Activated CD4-positive, alpha-beta T cell treated with anti-CD3 and anti-CD28 coated beads for 36 hours (primary cell): ENCODE data around the gene TMEM273. TPM values are rescaled to one million over a fixed set of nuclear protein-coding genes. Genes with fewer than 3 reads are reported as not detected.
A peak's percentile ranks its signal among the peaks of the same experiment; 100 is the strongest.

ENCODE experiments used
- ATAC-seq: fragments of 200-7000 bp; cut with Tn5 transposase; one replicate; pipeline ENCODE4 v1.10.0; 2021; ENCODE audit warnings: mild to moderate bottlenecking, moderate library complexity
- CTCF ChIA-PET: fragments of 350-600 bp; sonication (Branson Sonifier 250); formaldehyde crosslinking; loops from one replicate; lab custom pipeline; 2021; ENCODE audit warnings: antibody characterized with exemption; lab: Charles Lee
- POLR2A ChIA-PET: fragments of 350-600 bp; sonication (Branson Sonifier 250); formaldehyde crosslinking; loops from one replicate; lab custom pipeline; 2021; ENCODE audit warnings: antibody characterized with exemption, inconsistent platforms; lab: Charles Lee
- DNase-seq: peaks from one replicate; pipeline ENCODE4 v3.0.0-alpha.2; 2020
- H3K27ac Mint-ChIP-seq: one replicate; pipeline ENCODE4 v1.8.0; 2021; ENCODE audit warnings: mixed read lengths
- H3K27me3 Mint-ChIP-seq: one replicate; pipeline ENCODE4 v1.8.0; 2021; ENCODE audit warnings: mixed read lengths
- H3K36me3 Mint-ChIP-seq: one replicate; pipeline ENCODE4 v1.8.0; 2021; ENCODE audit warnings: low read depth, mixed read lengths
- H3K4me1 Mint-ChIP-seq: one replicate; pipeline ENCODE4 v1.8.0; 2021; ENCODE audit warnings: mixed read lengths
- H3K4me3 Mint-ChIP-seq: one replicate; pipeline ENCODE4 v1.8.0; 2021; ENCODE audit warnings: mild to moderate bottlenecking, moderate library complexity, mixed read lengths
- H3K9me3 Mint-ChIP-seq: one replicate; pipeline ENCODE4 v1.8.0; 2021; ENCODE audit warnings: low read depth, mixed read lengths
- intact Hi-C, 2 experiments: fragments of 100-400 bp; cut with DNase I in 1 of 2; cut with micrococcal nuclease in 1 of 2; formaldehyde crosslinking; loops; one replicate each; pipeline versions ENCODE4 v1.14.2 to v1.15.1; 2022 to 2024; cut with DNase I, micrococcal nuclease
- total RNA-seq, 2 experiments: library from RNA; stranded (reverse); gene quantifications; one replicate each; pipeline ENCODE4 v1.2.3, GENCODE V29; 2021

TMEM273 gene
- total RNA-seq, 2 experiments from 2014 or later = 26.5 to 28.0 TPM

DNA sequence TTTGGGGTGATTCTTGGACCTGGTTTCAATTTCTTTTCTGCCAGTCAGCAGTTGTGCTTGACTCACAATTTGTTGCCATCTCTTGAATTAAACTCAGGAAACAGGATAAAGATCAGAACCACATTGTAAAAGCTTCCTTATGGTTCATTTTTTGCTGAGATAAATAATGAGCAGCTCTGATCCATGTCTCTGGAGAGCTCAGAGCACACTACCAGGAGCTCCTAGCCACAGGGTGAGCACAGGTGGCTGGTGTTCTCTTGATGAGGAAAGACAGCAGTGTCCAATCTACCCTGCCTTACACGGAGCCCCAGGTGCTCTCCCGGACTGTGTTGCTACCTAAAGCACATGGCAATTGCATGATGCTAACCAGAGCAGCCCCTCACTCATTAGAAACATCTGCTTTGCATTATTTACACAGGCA is 37.2 kb downstream of the TMEM273 start:
- no peak overlapping the region for H3K27ac Mint-ChIP-seq
- intact Hi-C loops = no loop called here
- H3K4me3 Mint-ChIP-seq = no peak overlapping the region
- ATAC-seq (no peak), DNase-seq (no peak)
- ChIA-PET POLR2A (no interaction called here), CTCF (interaction anchor here (0.6 kb wide), 1 partner anchor 8 kb away, joined by 3 read pairs; no protein-coding TSS in a partner anchor)
- H3K9me3 Mint-ChIP-seq = peaks cover 11% of the 10 kb centered on the region
- H3K36me3 Mint-ChIP-seq = no peaks in the 10 kb centered on the region
- no peaks in the 10 kb centered on the region for H3K4me1 Mint-ChIP-seq
- peaks cover 7% of the 10 kb centered on the region for H3K27me3 Mint-ChIP-seq

DNA sequence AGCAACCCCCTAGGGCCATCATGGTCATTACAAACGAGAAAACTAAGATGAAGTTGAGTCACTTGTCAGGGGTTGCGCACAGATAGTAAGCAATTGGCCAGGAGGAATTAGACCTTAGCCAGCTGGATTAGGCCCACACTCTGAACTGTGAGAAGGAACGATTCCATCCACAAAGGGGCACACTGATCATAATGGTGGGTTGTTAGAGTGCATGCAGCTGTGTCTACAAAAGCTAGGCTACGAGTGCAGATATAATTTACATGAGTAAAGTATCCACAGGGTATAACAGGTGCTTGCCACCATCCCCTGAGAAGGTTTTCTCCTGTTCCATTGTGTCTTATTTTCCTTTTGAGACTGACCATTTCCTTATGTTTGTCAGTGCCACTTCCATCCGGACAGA is 37.8 kb downstream of the TMEM273 start:
- ATAC-seq (no peak), DNase-seq (no peak)
- H3K4me3 Mint-ChIP-seq = no peak overlapping the region
- peaks cover 11% of the 10 kb centered on the region for H3K9me3 Mint-ChIP-seq
- intact Hi-C loops = no loop called here
- peaks cover 7% of the 10 kb centered on the region for H3K27me3 Mint-ChIP-seq
- ChIA-PET CTCF (no interaction called here), POLR2A (no interaction called here)
- H3K27ac Mint-ChIP-seq = no peak overlapping the region
- no peaks in the 10 kb centered on the region for H3K36me3 Mint-ChIP-seq
- H3K4me1 Mint-ChIP-seq = no peaks in the 10 kb centered on the region

DNA sequence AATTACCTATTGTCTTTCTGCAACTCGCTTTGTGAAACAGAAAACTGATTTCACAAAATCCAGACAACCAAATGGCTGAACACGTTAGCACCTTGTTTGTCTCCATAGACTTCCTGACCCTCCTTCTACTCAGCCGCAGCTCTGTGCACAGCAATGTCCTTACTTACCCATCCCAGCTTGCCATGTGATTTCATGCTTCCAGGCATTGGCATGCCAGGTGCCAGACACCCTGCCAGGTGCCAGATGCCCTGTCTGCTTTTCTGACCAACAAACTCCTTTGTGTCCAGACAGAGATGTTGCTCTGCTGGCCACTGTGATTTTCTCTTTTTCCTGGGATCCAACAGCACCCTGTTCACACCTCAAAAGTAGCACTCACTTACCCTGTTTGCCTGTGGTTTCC is 38.3 kb downstream of the TMEM273 start:
- H3K4me1 Mint-ChIP-seq = no peaks in the 10 kb centered on the region
- ChIA-PET POLR2A (no interaction called here), CTCF (no interaction called here)
- no peak overlapping the region for H3K27ac Mint-ChIP-seq
- DNase-seq (no peak), ATAC-seq (no peak)
- peaks cover 11% of the 10 kb centered on the region for H3K9me3 Mint-ChIP-seq
- peaks cover 7% of the 10 kb centered on the region for H3K27me3 Mint-ChIP-seq
- no peak overlapping the region for H3K4me3 Mint-ChIP-seq
- intact Hi-C loops = no loop called here
- no peaks in the 10 kb centered on the region for H3K36me3 Mint-ChIP-seq

DNA sequence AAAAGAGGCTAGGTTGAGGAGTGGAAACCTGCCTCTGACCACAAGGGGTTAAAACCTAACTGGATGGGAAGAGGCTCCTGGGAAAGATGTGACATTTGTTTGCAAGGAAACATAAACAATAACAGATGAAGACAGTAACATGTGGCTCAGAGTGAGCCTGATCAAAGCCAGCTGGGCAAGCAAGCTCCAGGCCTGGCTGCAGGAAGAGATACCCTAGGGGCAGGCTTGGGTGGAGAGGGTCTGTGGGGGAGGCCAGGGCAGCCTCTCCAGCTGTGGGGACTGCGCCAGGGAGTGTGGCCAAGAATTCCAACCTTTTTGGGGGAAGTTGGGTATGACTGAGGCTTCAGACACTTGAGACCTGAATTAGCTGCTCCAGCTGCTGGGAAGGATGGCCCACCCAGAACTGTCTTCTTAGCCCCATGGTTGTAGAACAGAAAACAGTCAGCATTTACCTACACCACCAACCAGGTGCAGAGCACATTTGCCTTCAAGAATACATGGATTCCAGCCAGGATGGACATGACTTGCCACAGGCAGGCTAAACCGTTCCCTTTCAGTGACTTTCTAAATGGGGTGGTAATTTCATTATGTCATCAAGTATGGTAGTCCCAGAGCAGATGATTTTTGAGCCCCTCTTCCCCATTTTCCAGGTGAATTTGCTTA is 44.0 kb downstream of the TMEM273 start:
- Mint-ChIP-seq H3K4me1 (no peaks in the 10 kb centered on the region), H3K27ac (no peak overlapping the region), H3K4me3 (no peak overlapping the region), H3K36me3 (no peaks in the 10 kb centered on the region), H3K9me3 (peaks cover 11% of the 10 kb centered on the region), H3K27me3 (peaks cover 4% of the 10 kb centered on the region)
- ChIA-PET POLR2A (no interaction called here), CTCF (interaction anchor here (0.6 kb wide), 1 partner anchor 423 kb away, joined by 3 read pairs; no protein-coding TSS in a partner anchor)
- DNase-seq (no peak), ATAC-seq (no peak)
- intact Hi-C loops = no loop called here

DNA sequence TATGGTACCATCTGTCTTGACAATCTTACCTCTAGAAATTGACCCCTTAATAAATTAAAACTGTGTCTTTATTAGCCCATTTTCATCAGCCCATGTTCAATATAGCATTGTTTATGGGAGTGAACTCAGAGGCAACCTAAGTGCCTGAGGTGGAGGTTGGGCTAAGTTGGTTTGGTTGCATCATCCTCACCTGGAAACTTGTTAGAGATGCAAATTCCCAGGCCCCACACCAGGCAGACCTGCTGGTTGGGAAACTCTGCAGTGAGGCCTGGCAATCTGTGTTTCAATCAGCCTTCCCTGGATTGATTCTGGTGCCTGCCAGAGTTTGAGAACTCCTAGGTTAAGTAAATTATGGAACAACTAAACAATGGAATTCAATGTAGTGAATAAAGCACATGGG is 44.9 kb downstream of the TMEM273 start:
- Mint-ChIP-seq H3K4me3 (no peak overlapping the region), H3K27me3 (peaks cover 2% of the 10 kb centered on the region), H3K27ac (no peak overlapping the region), H3K9me3 (peaks cover 7% of the 10 kb centered on the region), H3K4me1 (no peaks in the 10 kb centered on the region), H3K36me3 (no peaks in the 10 kb centered on the region)
- ChIA-PET POLR2A (no interaction called here), CTCF (interaction anchor here (1.2 kb wide), 1 partner anchor 8 kb away, joined by 3 read pairs; no protein-coding TSS in a partner anchor)
- no peak for ATAC-seq
- intact Hi-C loops = no loop called here
- DNase-seq = no peak

DNA sequence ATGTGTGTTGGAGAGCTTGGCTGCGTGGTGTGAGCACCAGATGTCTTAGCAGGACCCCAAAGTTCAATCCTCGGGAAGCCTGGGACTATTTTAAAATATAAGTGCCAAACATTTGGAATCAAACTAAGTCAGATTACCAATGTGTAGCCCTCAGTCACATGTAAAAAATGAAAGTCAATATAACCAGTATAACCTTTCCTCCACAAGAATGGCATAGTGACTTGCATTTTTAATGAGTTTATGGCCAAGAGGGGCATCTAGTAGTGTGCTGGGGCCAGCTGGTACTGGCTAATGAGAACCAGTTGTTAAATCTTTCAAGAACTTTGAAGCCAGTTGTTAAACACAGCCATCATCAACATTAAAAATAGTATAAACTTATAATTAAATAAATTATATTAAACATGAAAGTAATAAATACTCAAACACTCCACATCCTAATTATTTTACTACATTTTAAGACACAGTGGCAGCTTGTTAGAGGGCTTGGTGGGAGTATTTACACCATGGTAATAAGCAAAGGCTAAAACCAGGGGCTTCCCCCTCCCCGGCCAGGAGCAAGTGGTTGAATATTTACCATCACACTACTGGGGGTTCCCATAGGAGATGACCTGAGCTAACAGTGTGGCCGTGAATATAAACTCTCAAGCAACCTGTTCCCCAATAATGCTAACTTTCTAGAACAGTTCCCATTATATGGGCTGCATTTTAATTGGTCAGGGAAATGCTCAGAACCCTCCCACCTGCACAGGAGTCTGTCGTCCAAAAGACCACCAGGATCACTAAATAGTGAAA is 46.5 kb downstream of the TMEM273 start:
- no peaks in the 10 kb centered on the region for H3K36me3 Mint-ChIP-seq
- ATAC-seq (no peak), DNase-seq (no peak)
- H3K4me1 Mint-ChIP-seq = no peaks in the 10 kb centered on the region
- CTCF ChIA-PET = interaction anchor here (1.2 kb wide), 1 partner anchor 10 kb away, joined by 3 read pairs; no protein-coding TSS in a partner anchor
- POLR2A ChIA-PET = no interaction called here
- no peaks in the 10 kb centered on the region for H3K27me3 Mint-ChIP-seq
- intact Hi-C loops = no loop called here
- H3K9me3 Mint-ChIP-seq = no peaks in the 10 kb centered on the region
- H3K27ac Mint-ChIP-seq = no peak overlapping the region
- H3K4me3 Mint-ChIP-seq = no peak overlapping the region

DNA sequence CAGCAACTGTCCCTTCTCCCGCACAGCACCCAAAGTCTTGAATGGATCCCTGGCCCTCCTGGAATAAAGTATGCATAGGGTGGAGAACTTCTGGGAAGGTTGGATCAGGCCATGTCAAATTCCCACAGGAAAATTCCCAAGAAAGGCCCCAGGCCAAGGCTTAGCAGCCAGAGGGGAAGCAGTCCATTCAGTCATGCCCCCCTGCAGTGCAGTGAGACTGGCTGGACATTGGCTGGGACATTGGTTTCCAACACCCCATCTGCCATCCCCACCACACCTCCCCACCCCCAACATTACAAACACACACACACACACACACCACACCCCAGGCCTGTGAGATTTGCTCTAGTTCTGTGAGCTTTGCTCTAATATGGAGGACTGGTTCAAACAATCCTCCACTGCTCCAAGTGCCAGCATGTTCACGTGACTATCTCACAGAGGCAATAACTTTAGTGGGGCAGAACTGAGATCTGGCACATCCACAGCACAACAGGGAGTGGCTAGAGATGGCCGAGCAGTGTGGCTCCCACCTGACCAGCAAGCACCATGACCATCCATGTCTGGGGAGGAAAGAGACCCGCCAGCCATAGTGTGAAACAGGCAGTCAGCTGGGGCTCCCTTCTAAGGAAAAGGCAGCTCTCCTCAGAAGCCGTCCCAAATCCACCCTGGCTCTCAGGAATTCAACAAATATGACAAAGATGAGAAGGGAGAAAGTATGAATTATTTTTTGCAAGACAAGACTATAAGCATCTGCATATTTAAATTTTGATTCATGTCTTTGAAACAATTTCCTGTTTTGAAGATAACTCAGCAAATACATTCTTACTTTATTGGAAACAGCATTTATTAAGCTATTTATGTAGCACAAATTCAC is 47.6 kb downstream of the TMEM273 start:
- CTCF ChIA-PET = interaction anchor here (1.3 kb wide), 1 partner anchor 10 kb away, joined by 3 read pairs; no protein-coding TSS in a partner anchor

DNA sequence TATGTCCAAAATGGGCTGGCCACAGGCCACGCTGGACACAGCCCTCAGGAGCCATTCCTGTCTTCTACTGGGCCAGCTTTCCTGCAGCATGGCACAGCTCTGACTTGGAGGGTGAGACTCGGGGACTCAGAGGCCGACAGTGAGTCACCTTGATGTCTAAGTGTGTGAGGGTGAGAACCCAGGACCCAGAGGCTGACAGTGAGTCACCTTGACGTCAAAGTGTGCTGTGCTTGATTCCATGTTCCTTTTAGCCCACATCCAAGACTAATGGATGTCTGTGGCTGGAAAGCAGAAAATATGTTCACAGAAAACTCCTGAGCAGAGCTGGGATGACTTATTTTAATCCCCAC is 48.4 kb downstream of the TMEM273 start:
- Mint-ChIP-seq H3K9me3 (no peaks in the 10 kb centered on the region), H3K4me3 (no peak overlapping the region), H3K27ac (no peak overlapping the region), H3K4me1 (no peaks in the 10 kb centered on the region), H3K27me3 (peaks cover 6% of the 10 kb centered on the region), H3K36me3 (no peaks in the 10 kb centered on the region)
- DNase-seq (peak; percentile 16), ATAC-seq (peak; percentile 64)
- CTCF ChIA-PET = interaction anchor here (1.3 kb wide), 1 partner anchor 10 kb away, joined by 3 read pairs; no protein-coding TSS in a partner anchor
- POLR2A ChIA-PET = no interaction called here
- intact Hi-C loops = no loop called here

More for the DNA sequence above, 47.6 kb downstream of the TMEM273 start:
- ATAC-seq (no peak), DNase-seq (no peak)
- POLR2A ChIA-PET = no interaction called here
- peaks cover 3% of the 10 kb centered on the region for H3K27me3 Mint-ChIP-seq
- H3K36me3 Mint-ChIP-seq = no peaks in the 10 kb centered on the region
- H3K4me1 Mint-ChIP-seq = no peaks in the 10 kb centered on the region
- no peak overlapping the region for H3K4me3 Mint-ChIP-seq
- no peaks in the 10 kb centered on the region for H3K9me3 Mint-ChIP-seq
- H3K27ac Mint-ChIP-seq = no peak overlapping the region
- intact Hi-C loops = no loop called here

DNA sequence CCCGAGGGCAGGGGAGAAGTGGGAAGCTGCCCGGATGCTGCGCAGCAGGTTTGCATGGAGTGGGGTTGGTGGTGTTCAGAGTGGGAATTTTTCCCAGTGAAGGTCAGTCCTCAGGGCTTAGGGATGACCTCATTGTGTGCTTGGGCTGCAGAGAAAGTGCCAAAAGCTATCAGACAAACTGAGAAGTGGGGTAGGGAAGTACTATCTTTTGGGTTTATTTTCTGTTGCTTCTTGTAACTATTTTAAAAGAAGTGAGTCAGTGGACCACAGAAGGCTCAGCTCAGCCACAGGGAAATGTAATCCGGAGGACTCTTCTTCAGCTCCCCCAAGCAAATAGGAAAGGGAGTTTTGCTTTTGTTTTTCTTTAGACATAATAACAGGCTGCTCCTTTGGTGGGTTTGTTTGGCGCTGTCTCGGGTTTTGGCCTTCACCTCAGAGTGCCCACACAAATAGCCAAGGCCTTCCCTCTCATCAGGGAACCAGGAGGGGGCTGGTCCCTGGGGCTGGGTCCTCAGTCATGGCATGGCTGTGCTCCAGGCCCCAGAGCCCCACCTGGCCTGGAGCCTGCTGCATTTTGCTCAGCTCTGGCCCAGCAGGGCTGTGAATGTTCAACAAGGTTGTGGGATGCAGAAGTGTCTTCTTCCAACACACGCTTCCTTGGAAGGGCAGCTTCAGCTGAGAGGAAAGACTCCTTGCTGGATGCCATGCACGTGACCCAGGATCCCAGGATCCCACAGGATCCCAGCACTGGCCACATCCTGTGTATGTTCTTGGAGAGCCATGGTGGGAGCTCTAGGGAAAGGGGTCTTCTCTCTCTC is 49.0 kb downstream of the TMEM273 start:
- intact Hi-C loops = no loop called here
- CTCF ChIA-PET = interaction anchor here (1.3 kb wide), 1 partner anchor 9 kb away, joined by 3 read pairs; no protein-coding TSS in a partner anchor
- POLR2A ChIA-PET = no interaction called here
- Mint-ChIP-seq H3K27me3 (peaks cover 8% of the 10 kb centered on the region), H3K36me3 (no peaks in the 10 kb centered on the region), H3K27ac (no peak overlapping the region), H3K4me1 (no peaks in the 10 kb centered on the region), H3K4me3 (no peak overlapping the region), H3K9me3 (no peaks in the 10 kb centered on the region)
- ATAC-seq = no peak
- DNase-seq = no peak

DNA sequence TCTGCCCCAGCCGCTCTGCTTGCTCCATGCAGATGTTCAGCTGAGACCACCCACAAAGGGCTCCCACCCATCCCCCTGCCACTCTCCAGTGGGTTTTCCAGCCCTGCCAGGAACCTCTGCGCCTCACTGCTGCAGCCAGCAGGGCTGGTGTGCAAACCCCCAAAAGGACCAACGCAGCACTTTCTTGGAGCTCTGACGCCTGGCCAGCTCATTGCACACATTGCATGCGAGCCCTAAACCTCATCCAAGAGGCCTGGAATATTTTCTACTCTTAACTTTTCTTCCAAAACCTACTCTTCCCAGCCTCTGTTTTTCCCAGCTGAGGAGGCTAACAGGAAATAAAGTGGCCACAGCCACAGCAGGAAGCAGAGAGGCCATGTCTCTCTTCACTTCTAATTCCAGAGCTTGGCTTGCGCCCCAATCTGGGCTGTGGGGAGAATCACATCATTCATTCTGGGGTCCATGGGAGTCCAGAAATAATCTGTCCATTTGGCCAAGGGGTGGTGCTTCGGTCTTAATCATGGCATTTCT is 49.8 kb downstream of the TMEM273 start:
- H3K9me3 Mint-ChIP-seq = no peaks in the 10 kb centered on the region
- ChIA-PET CTCF (no interaction called here), POLR2A (interaction anchor here (1.2 kb wide), 1 partner anchor 14 kb away, joined by 3 read pairs; no protein-coding TSS in a partner anchor)
- no peak overlapping the region for H3K27ac Mint-ChIP-seq
- no peaks in the 10 kb centered on the region for H3K36me3 Mint-ChIP-seq
- no peak overlapping the region for H3K4me3 Mint-ChIP-seq
- peaks cover 11% of the 10 kb centered on the region for H3K27me3 Mint-ChIP-seq
- DNase-seq = no peak
- H3K4me1 Mint-ChIP-seq = no peaks in the 10 kb centered on the region
- intact Hi-C loops = no loop called here
- no peak for ATAC-seq
